Measurements from ENCODE around the gene RFFL. TPM values are rescaled to one million over a fixed set of nuclear protein-coding genes. Genes with fewer than 3 reads are reported as not detected.

Gene RFFL
- total RNA-seq, 1 experiment from 2014 or later: 40.3 TPM

- H3K27me3 ChIP-seq (ENCODE audit: insufficient read depth, low read length): no peaks in the 10 kb centered on the region
- ChIA-PET RAD21 (ENCODE audit: low non-redundant PET in 1 of 2, low total read pairs in 2 of 2, uncharacterized antibody in 2 of 2, unreplicated experiment in 2 of 2) (no interaction called here), CTCF (no interaction called here), POLR2A (no interaction called here)
- peaks cover 26% of the 10 kb centered on the region for H3K79me2 ChIP-seq (ENCODE audit: insufficient read depth, low read length)
- H3K36me3 ChIP-seq (ENCODE audit: control insufficient read depth in 1 of 2, insufficient read depth in 2 of 2, low read length in 2 of 2): peaks cover 10 to 11% of the 10 kb centered on the region in 2 experiments; a peak in 1 of 4 replicates
- intact Hi-C loops (cut with micrococcal nuclease): no loop called here
- ATAC-seq (peak; percentile 88), DNase-seq (ENCODE audit: low read depth, low spot score) (peak; percentile 88)
- H3K4me1 ChIP-seq (ENCODE audit: control insufficient read depth in 1 of 2, insufficient read depth in 2 of 2, low read length in 2 of 2): peaks cover 7 to 14% of the 10 kb centered on the region in 2 experiments; a peak in 3 of 4 replicates
- peak within 1 kb of the TSS; percentile 93 to 97 for H3K4me3 ChIP-seq (replicated peaks in 1 of 2; ENCODE audit: low read depth in 1 of 2, low read length in 2 of 2)
- BruUV-seq (replicated peaks): no TSS peak
- H4K20me1 ChIP-seq (ENCODE audit: insufficient read depth): no peaks in the 10 kb centered on the region
- no peaks in the 10 kb centered on the region for H3K9me2 ChIP-seq (ENCODE audit: insufficient read depth)
- TF ChIP-seq, protein P1, sequence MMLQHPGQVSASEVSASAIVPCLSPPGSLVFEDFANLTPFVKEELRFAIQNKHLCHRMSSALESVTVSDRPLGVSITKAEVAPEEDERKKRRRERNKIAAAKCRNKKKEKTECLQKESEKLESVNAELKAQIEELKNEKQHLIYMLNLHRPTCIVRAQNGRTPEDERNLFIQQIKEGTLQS (IDR thresholded peaks at IDR 0.05): no peak
- TF ChIP-seq POLR2A (IDR thresholded peaks at IDR 0.05; ENCODE audit: borderline replicate concordance, extremely low read depth, insufficient read depth, insufficient read length) (peak; percentile 78), CEBPB (IDR thresholded peaks at IDR 0.05; ENCODE audit: low read depth) (no peak), CBX3 (IDR thresholded peaks at IDR 0.05; ENCODE audit: low read depth) (no peak), SP1 (IDR thresholded peaks at IDR 0.05; ENCODE audit: low read depth) (peak; percentile 70), EZH2phosphoT487 (IDR thresholded peaks at IDR 0.05; ENCODE audit: borderline replicate concordance) (no peak), EGR1 (IDR thresholded peaks at IDR 0.05; ENCODE audit: low read depth) (peak; percentile 72), FOSL1 (IDR thresholded peaks at IDR 0.05; ENCODE audit: low read depth) (no peak), ELF1 (IDR thresholded peaks at IDR 0.05; ENCODE audit: borderline replicate concordance, low read depth) (no peak; the same call in 1 of the 2 replicates), YY1 (IDR thresholded peaks at IDR 0.05; ENCODE audit: extremely low read depth, insufficient replicate concordance, low read depth, low read length) (peak; percentile 97), POLR2AphosphoS5 (IDR thresholded peaks at IDR 0.05; ENCODE audit: low read depth, low read length) (peak; percentile 87), EZH2 (IDR thresholded peaks at IDR 0.05) (no peak), ZFX (IDR thresholded peaks at IDR 0.05) (peak; percentile 88), SRF (IDR thresholded peaks at IDR 0.05; ENCODE audit: low read depth) (peak; percentile 90), SIN3A (IDR thresholded peaks at IDR 0.05; ENCODE audit: low read depth) (peak; percentile 78), RAD21 (IDR thresholded peaks at IDR 0.05; ENCODE audit: low read depth) (no peak)
- TF ChIP-seq, protein P2, sequence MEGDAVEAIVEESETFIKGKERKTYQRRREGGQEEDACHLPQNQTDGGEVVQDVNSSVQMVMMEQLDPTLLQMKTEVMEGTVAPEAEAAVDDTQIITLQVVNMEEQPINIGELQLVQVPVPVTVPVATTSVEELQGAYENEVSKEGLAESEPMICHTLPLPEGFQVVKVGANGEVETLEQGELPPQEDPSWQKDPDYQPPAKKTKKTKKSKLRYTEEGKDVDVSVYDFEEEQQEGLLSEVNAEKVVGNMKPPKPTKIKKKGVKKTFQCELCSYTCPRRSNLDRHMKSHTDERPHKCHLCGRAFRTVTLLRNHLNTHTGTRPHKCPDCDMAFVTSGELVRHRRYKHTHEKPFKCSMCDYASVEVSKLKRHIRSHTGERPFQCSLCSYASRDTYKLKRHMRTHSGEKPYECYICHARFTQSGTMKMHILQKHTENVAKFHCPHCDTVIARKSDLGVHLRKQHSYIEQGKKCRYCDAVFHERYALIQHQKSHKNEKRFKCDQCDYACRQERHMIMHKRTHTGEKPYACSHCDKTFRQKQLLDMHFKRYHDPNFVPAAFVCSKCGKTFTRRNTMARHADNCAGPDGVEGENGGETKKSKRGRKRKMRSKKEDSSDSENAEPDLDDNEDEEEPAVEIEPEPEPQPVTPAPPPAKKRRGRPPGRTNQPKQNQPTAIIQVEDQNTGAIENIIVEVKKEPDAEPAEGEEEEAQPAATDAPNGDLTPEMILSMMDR (IDR thresholded peaks at IDR 0.05 in 2 of 3, conservative IDR thresholded peaks at IDR 0.05 in 1 of 3; ENCODE audit: borderline replicate concordance in 1 of 3, insufficient read depth in 1 of 3, low read depth in 2 of 3, low read length in 2 of 3): no peak
- TF ChIP-seq, protein P3, sequence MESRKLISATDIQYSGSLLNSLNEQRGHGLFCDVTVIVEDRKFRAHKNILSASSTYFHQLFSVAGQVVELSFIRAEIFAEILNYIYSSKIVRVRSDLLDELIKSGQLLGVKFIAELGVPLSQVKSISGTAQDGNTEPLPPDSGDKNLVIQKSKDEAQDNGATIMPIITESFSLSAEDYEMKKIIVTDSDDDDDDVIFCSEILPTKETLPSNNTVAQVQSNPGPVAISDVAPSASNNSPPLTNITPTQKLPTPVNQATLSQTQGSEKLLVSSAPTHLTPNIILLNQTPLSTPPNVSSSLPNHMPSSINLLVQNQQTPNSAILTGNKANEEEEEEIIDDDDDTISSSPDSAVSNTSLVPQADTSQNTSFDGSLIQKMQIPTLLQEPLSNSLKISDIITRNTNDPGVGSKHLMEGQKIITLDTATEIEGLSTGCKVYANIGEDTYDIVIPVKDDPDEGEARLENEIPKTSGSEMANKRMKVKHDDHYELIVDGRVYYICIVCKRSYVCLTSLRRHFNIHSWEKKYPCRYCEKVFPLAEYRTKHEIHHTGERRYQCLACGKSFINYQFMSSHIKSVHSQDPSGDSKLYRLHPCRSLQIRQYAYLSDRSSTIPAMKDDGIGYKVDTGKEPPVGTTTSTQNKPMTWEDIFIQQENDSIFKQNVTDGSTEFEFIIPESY (IDR thresholded peaks at IDR 0.05; ENCODE audit: extremely low read depth, insufficient replicate concordance, low read length): no peak
- TF ChIP-seq, protein P4, sequence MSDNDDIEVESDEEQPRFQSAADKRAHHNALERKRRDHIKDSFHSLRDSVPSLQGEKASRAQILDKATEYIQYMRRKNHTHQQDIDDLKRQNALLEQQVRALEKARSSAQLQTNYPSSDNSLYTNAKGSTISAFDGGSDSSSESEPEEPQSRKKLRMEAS (IDR thresholded peaks at IDR 0.05): peak; percentile 58; the same call in 1 of the 2 replicates
- no peaks in the 10 kb centered on the region for H3K9me3 ChIP-seq (ENCODE audit: control insufficient read depth in 1 of 2, insufficient read depth in 1 of 2, low read depth in 1 of 2, low read length in 2 of 2)
- peak within 1 kb of the TSS; percentile 83 for H3K4me2 ChIP-seq (ENCODE audit: low read length)
- no peak within 1 kb of the TSS for H2AFZ ChIP-seq (ENCODE audit: low read depth, low read length, poor library complexity, severe bottlenecking)
- H3K9ac ChIP-seq (ENCODE audit: low read length): peak within 1 kb of the TSS; percentile 95
- peak within 1 kb of the TSS; percentile 74 for H3K27ac ChIP-seq (ENCODE audit: low read depth, low read length)
Measured at GRCh38 chr17:34961093-34961911, 102.2 kb downstream of the RFFL start, which contains the start of the genes CCT6B and ZNF830. Gene CCT6B (minus strand): TSS chr17:34961460. CDS start chr17:34961393, 67 bp downstream. Gene ZNF830 (plus strand): TSS chr17:34961540. CDS start chr17:34961567, 27 bp downstream.

Data from HCT116 (cell line).